ENCODE results near the gene C11orf52. TPM values are rescaled to one million over a fixed set of nuclear protein-coding genes. Genes with fewer than 3 reads are reported as not detected.

Gene C11orf52
- polyA plus RNA-seq, 1 donor from 2014 or later = not detected

DNA sequence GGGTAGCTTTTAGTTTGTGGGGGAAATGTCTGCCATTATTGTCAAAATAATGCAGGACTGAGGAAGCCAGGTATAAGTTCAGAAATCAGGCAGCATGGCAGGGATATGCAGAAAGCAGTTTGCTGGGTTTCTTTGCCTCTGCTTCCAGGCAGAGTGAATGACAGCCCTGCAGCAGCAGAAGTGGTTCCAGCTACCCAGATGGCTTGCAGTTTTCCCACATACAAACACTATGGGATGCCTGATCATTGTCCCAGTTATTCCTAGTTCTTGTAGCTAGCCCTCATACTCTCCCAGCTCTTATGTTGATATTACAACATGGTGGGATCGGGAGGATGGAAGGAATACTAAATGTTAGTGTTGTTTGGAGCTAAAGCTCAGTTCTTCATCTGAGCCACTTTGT, 15.6 kb downstream of the C11orf52 start:
- Histone ChIP-seq H3K79me2 (replicated peaks; ENCODE audit: insufficient read depth, low read length) (peaks cover 24% of the 10 kb centered on the region), H3K4me2 (ENCODE audit: low read length) (no peak overlapping the region), H3K36me3 (ENCODE audit: insufficient read depth, low read length) (no peaks in the 10 kb centered on the region), H2AFZ (ENCODE audit: low read depth, low read length) (no peak overlapping the region), H3F3A (ENCODE audit: insufficient read depth, low read length, poor library complexity, severe bottlenecking) (no peaks in the 10 kb centered on the region), H3K9me2 (ENCODE audit: insufficient read depth, low read length) (no peaks in the 10 kb centered on the region), H3K9me3 (ENCODE audit: low read length) (no peaks in the 10 kb centered on the region), H3K4me3 (ENCODE audit: low read length) (no peak overlapping the region), H3K9ac (ENCODE audit: low read length) (no peak overlapping the region), H3K27me3 (ENCODE audit: insufficient read depth, low read depth, low read length) (no peaks in the 10 kb centered on the region), H4K20me1 (ENCODE audit: insufficient read depth) (no peaks in the 10 kb centered on the region), H3K27ac (ENCODE audit: low read length) (no peak overlapping the region)
- no peak for TF ChIP-seq EP300 (conservative IDR thresholded peaks at IDR 0.05; ENCODE audit: poor library complexity, severe bottlenecking)
- no peak for TF ChIP-seq POLR2AphosphoS5 (IDR thresholded peaks at IDR 0.05)
- TF ChIP-seq, protein P1, sequence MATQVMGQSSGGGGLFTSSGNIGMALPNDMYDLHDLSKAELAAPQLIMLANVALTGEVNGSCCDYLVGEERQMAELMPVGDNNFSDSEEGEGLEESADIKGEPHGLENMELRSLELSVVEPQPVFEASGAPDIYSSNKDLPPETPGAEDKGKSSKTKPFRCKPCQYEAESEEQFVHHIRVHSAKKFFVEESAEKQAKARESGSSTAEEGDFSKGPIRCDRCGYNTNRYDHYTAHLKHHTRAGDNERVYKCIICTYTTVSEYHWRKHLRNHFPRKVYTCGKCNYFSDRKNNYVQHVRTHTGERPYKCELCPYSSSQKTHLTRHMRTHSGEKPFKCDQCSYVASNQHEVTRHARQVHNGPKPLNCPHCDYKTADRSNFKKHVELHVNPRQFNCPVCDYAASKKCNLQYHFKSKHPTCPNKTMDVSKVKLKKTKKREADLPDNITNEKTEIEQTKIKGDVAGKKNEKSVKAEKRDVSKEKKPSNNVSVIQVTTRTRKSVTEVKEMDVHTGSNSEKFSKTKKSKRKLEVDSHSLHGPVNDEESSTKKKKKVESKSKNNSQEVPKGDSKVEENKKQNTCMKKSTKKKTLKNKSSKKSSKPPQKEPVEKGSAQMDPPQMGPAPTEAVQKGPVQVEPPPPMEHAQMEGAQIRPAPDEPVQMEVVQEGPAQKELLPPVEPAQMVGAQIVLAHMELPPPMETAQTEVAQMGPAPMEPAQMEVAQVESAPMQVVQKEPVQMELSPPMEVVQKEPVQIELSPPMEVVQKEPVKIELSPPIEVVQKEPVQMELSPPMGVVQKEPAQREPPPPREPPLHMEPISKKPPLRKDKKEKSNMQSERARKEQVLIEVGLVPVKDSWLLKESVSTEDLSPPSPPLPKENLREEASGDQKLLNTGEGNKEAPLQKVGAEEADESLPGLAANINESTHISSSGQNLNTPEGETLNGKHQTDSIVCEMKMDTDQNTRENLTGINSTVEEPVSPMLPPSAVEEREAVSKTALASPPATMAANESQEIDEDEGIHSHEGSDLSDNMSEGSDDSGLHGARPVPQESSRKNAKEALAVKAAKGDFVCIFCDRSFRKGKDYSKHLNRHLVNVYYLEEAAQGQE (IDR thresholded peaks at IDR 0.05; ENCODE audit: borderline replicate concordance) = no peak
- no peak for TF ChIP-seq MXI1 (conservative IDR thresholded peaks at IDR 0.05; ENCODE audit: poor library complexity, severe bottlenecking)
- no peak for TF ChIP-seq TAF1 (IDR thresholded peaks at IDR 0.05; ENCODE audit: low read depth)
- no peak for TF ChIP-seq RAD21 (conservative IDR thresholded peaks at IDR 0.05)
- TF ChIP-seq, protein P2, sequence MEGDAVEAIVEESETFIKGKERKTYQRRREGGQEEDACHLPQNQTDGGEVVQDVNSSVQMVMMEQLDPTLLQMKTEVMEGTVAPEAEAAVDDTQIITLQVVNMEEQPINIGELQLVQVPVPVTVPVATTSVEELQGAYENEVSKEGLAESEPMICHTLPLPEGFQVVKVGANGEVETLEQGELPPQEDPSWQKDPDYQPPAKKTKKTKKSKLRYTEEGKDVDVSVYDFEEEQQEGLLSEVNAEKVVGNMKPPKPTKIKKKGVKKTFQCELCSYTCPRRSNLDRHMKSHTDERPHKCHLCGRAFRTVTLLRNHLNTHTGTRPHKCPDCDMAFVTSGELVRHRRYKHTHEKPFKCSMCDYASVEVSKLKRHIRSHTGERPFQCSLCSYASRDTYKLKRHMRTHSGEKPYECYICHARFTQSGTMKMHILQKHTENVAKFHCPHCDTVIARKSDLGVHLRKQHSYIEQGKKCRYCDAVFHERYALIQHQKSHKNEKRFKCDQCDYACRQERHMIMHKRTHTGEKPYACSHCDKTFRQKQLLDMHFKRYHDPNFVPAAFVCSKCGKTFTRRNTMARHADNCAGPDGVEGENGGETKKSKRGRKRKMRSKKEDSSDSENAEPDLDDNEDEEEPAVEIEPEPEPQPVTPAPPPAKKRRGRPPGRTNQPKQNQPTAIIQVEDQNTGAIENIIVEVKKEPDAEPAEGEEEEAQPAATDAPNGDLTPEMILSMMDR (IDR thresholded peaks at IDR 0.05; ENCODE audit: poor library complexity, severe bottlenecking) = no peak

DNA sequence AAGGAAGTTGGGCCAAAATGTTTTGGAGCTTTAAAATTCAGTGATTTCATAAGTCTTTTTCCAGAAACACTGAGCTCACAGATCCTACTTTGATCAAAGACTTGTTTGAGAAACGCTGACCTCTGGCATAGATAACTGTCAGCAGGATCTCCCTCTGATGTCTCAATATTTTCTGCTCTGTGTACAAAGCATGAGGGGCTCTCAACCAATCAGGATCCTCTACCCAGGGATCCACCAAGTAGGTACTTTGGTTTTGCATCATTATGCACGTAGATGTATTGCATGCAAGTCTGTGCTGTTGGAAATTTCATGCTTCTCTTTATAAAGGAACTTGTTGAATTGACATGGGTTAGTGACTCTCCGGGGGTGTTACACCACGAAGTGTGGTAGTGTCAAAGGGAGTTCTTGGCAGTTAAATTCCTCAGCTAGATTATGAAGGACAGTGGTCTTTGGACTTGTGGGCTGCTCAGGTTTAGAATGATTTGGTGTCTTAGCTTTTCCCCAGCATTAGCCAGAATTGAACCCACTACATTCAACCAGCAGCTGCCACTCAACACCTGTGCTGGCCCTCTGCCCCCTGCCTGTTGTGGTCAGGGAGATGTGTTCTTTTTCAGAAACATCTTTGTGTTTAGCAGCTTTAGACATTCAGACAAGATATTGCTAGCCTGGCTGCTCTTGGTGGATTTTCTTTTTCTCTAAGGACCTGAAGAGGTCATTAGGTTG, 16.8 kb downstream of the C11orf52 start:
- no peak overlapping the region for H3K27ac ChIP-seq (ENCODE audit: low read length)
- no peak for TF ChIP-seq EZH2 (IDR thresholded peaks at IDR 0.05; ENCODE audit: borderline replicate concordance, insufficient read depth, low read length, poor library complexity, severe bottlenecking)
- no peaks in the 10 kb centered on the region for H4K20me1 ChIP-seq (ENCODE audit: insufficient read depth)

More for the DNA sequence above, 16.8 kb downstream of the C11orf52 start:
- peak overlapping the region; percentile 64 for H3K4me2 ChIP-seq (ENCODE audit: low read length)
- peaks cover 31% of the 10 kb centered on the region for H3K79me2 ChIP-seq (replicated peaks; ENCODE audit: insufficient read depth, low read length)
- no peaks in the 10 kb centered on the region for H3K9me2 ChIP-seq (ENCODE audit: insufficient read depth, low read length)
- H2AFZ ChIP-seq (ENCODE audit: low read depth, low read length) = no peak overlapping the region
- no peaks in the 10 kb centered on the region for H3K27me3 ChIP-seq (ENCODE audit: insufficient read depth, low read depth, low read length)
- H3F3A ChIP-seq (ENCODE audit: insufficient read depth, low read length, poor library complexity, severe bottlenecking) = no peaks in the 10 kb centered on the region
- peak overlapping the region; percentile 70 for H3K4me3 ChIP-seq (ENCODE audit: low read length)
- no peaks in the 10 kb centered on the region for H3K36me3 ChIP-seq (ENCODE audit: insufficient read depth, low read length)
- no peak overlapping the region for H3K9ac ChIP-seq (ENCODE audit: low read length)
- H3K9me3 ChIP-seq (ENCODE audit: low read length) = no peaks in the 10 kb centered on the region

Data from neural cell (in vitro differentiated cells).